ENCODE results near the gene QTRT2.

Gene QTRT2

GRCh38 chr3:114079761-114080160 lies 23.2 kb downstream of the QTRT2 start:
- no peak for DNase-seq

- DNase-seq = no peak
Observed at GRCh38 chr3:114080201-114080600, 23.7 kb downstream of the QTRT2 start.

GRCh38 chr3:114081037-114081436 lies 24.5 kb downstream of the QTRT2 start:
- DNase-seq = no peak

GRCh38 chr3:114083112-114083511 lies 26.6 kb downstream of the QTRT2 start:
- DNase-seq = no peak

- DNase-seq = no peak
Observed at GRCh38 chr3:114086356-114086755, 29.8 kb downstream of the QTRT2 start.

- DNase-seq = no peak
Observed at GRCh38 chr3:114089675-114090074, 33.1 kb downstream of the QTRT2 start.

GRCh38 chr3:114092151-114093015 lies 35.8 kb downstream of the QTRT2 start:
- no peak for DNase-seq

GRCh38 chr3:114093016-114093380 lies 36.5 kb downstream of the QTRT2 start:
- DNase-seq = no peak

GRCh38 chr3:114093596-114093995 lies 37.1 kb downstream of the QTRT2 start:
- no peak for DNase-seq

GRCh38 chr3:114095796-114096195 lies 39.3 kb downstream of the QTRT2 start:
- DNase-seq = no peak

GRCh38 chr3:114101101-114101500 lies 44.6 kb downstream of the QTRT2 start:
- DNase-seq = no peak

- DNase-seq = no peak
Observed at GRCh38 chr3:114103181-114103580, 46.6 kb downstream of the QTRT2 start.

GRCh38 chr3:114103858-114104257 lies 47.3 kb downstream of the QTRT2 start:
- no peak for DNase-seq

- no peak for DNase-seq
Observed at GRCh38 chr3:114104414-114104813, 47.9 kb downstream of the QTRT2 start.

- DNase-seq = no peak
Observed at GRCh38 chr3:114108137-114108536, 51.6 kb downstream of the QTRT2 start.

GRCh38 chr3:114110439-114110838 lies 53.9 kb downstream of the QTRT2 start:
- DNase-seq = no peak

- no peak for DNase-seq
Observed at GRCh38 chr3:114111060-114111770, 54.7 kb downstream of the QTRT2 start.

- no peak for DNase-seq
Observed at GRCh38 chr3:114112696-114113095, 56.2 kb downstream of the QTRT2 start.

GRCh38 chr3:114114719-114115118 lies 58.2 kb downstream of the QTRT2 start:
- no peak for DNase-seq

GRCh38 chr3:114115143-114115542 lies 58.6 kb downstream of the QTRT2 start:
- DNase-seq = no peak

GRCh38 chr3:114119776-114120175 lies 63.2 kb downstream of the QTRT2 start:
- DNase-seq = no peak

- DNase-seq = no peak
Observed at GRCh38 chr3:114120211-114120610, 63.7 kb downstream of the QTRT2 start.

GRCh38 chr3:114122027-114122709 lies 65.6 kb downstream of the QTRT2 start:
- DNase-seq = no peak

GRCh38 chr3:114126461-114126860 lies 69.9 kb downstream of the QTRT2 start:
- DNase-seq = no peak
